Superior temporal gyrus (tissue), 1 donor: Measurements from ENCODE around the gene TUBA4A.
"Not testable (repeated sequence)": the region's sequence is repeated elsewhere in the genome, so short reads cannot be mapped to it uniquely, and the experiment has no call there.

Experiments
- DNase-seq: peaks from one replicate; pipeline ENCODE4 v3.0.0-alpha.2; 2016; ENCODE audit errors: extremely low spot score

Gene TUBA4A

DNA sequence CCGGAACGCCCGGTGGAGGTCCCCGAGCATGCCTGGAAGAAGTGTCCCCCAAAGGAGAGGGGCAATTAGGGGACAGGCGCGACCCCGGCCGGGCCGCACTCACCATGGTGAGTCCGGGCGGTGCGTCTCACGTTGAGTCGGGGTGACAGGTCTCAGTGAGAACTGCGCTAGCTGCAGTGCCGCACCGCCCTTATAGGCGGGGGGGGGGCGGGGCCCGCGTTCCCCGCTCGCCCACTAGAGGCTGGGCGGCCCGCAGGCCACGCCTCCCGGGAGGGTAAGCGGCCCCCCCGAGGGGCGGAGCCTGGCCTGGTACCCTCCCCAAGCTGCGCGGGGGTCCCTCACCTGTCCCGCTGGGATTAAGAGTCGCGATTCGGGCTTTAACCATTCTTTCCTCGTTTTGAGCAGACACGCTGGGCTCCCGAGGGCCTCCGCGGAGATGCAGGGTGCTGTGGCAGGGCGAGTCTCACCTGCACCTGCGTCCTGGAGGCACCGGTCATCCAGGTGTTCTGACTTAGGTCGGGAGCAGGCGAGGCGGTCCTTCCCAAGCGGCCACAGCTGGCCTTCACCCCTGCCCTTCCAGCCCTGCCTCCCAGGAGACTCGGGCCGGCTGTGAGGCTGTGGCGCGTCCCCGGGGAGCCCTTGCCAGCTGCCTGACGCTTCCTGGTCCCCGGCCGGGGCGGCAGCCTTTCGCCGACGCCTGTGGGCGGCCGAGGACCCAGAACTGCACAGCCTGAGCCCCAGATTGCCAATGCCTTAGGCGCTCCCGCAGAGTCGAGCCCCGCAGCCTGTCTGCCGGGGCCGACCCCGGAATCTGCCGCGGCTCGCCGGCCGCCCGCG is at the start of gene TUBA4A:
Gene TUBA4A (minus strand): TSS at position 166 of the 837 bp plus-strand sequence. CDS start 60 bp downstream, at position 106.
- peak; percentile 82 for DNase-seq

DNA sequence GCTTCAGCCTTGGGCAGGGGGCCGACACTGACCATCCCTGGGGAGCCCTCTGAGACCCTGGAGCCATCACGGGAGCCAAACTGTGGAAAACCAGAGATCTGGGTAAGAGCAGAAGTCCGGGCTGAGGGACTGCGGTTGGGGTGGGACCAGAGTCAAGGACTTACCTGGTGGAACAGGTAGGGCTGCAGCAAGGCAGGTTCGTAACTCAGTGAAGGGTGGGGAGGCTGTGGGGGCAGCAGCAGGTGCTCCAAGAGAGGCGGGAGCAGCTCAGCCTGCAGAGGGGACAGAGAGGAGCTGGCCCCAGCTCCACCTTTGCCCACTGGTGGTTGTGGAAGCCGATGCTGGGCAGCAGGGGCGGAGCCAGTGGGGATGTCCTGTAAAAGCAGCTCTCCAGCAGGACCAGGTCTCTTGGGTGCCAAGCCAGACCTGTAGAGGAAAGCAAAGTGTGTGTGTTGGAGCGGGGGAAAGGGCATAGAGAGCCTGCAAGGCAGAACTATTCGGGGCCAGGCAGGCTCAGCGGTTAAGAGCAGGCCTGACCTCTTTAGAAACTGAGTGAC is 48.8 kb upstream of the TUBA4A start:
- DNase-seq: no peak

DNA sequence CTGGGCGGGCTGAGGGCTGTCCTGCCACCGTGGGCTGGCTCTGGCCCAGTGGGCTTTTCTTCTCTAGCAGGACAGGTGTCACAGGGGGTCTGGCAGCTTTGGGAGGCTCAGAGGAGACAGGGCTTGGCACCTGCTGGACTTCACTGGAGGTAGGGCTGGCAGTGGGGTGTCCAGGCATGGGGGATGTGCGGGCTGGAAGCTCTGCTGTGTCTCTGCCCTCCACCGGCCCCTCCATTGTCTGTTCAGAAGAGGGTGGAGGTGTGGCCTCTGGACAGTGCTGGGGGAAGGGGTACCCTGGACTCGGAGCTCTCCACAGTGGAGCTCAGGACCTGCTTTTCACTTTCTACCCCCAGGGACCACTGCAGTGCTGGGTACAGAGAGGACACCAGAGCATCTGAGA is 46.3 kb upstream of the TUBA4A start:
- DNase-seq: no peak

DNA sequence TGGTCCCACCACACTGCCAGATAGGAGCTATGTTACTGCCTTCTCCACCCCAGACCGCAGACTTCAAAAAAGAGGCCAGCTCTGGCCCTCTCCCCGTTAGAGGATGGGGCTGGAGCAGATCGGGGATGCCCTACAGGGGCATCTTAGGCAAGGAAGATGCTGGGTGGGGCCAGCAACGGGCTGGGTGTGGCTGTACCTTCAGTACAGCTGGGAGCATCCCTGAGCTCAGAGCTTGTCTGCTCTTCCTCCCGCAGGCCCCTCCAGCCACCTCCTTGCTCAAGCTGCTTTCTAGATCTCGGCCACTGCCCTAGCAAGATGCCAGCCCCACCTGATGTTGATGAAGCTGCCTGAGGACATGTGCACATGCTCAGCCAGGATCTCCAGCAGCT is 45.6 kb upstream of the TUBA4A start:
- no peak for DNase-seq

DNA sequence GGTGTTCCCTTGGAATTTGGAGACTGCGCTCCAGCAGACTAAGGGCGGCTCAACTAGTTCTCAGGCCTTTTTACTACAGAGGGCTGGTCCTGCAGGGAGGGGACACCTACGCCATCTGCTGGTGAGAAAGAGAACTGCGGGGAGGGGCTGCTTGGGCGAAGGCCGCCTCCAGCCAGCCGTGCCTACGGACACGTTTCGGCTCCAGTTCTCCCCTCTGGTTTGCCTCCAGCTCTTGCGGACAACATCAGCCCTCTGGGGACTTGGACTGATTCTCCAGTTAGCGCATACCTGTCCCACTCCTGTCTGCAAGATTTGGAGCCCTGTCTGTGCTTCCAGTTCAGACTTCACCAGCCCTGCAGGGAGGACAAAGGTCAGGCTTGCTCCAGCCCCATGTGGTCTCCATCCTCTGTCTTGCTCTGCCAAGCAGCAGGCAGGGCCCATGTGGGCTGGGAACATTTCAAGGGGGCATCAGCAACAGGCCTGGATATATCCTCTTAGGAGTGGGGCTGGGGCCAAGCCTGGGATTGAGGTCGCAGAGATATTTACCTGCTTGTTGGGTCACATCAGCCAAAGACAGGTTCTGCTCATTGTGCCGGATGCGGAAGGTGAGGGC is 45.1 kb upstream of the TUBA4A start:
- peak; percentile 90 for DNase-seq

DNA sequence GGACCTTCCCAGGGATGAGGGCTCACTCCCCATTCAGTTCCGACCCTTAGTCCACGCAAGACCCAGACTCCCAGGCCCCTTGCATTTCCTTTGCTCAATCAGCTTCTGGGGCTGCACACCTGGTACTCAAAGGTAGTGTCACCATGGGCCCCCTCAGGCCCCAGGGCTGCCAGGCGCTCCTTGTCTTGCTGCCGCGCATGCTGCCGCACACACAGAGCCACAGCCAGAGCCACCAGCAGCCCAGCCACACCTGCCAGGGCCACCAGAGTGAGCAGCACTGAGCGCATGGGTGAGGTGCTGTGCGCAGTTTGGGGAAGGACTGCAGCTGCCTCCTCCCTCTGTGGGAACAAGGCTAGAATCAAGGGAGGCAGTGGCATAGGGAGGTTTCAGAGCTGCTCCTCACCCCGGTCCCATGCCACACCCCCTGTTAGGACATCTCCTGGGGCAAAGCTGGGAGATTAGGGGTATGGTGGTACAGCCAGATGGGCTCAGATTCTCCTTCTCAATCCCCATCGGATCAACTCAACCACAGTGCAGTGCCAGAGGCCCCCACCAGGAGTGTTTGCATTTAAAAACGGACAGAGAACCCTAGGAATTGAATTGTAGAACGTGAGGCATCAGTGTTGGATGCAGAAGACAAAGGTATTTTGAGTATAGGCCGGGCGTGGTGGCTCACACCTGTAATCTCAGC is 44.2 kb upstream of the TUBA4A start:
- DNase-seq: no peak

DNA sequence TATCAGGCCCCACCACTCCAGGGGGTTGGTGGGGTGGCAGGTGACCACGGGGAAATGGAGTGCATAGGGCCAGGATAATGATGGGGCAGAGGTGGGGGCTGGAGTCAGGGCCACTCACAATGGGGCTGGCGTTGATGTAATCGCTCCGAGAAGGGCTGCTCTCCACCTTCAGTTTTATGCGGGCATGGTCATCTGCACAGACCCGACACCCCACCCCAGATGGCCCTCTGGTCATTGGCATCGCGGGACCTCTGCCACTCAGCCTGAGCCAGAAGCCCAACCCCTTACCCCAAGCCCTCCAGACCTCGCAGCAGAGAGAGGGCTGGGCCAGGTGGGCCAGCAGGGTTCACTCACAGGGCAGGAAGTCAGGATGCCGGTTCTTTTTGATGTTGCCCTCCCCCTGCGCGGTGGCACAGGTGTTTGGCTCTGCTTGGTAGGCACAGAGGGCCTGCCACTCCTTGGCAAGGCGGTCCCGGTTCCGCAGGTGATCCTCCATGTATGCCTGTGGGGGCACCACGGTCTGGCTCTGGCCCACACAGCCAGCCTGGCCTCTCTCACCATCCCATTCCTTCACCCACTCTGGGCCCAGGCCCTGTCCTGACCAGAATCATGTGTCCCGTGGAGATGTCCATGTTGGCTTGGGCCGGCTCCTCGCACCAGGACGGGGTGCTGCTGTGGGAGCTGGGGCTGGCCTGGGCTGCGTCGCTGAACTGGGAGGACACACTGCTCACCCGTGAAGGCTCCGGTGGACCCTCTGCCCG is 43.1 kb upstream of the TUBA4A start:
- DNase-seq: no peak

DNA sequence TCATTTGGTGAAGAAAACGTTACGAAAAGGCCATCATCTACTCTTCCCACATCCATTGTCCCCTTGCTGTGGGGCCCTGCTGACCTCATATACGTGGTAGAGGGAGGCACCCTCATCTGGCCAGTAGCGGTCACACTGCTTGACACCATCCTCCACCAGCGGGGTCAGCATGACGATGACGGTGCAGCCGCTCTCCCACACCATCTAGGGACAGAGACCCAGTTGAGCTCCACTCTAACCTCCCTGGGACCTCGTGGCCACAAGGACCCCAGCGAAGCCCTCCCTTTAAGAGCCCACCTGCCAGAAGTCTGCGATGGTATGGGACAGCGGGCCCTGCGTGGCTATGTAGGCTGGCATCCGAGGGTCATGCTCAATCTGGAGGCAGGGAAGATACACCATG is 42.4 kb upstream of the TUBA4A start:
- no peak for DNase-seq

DNA sequence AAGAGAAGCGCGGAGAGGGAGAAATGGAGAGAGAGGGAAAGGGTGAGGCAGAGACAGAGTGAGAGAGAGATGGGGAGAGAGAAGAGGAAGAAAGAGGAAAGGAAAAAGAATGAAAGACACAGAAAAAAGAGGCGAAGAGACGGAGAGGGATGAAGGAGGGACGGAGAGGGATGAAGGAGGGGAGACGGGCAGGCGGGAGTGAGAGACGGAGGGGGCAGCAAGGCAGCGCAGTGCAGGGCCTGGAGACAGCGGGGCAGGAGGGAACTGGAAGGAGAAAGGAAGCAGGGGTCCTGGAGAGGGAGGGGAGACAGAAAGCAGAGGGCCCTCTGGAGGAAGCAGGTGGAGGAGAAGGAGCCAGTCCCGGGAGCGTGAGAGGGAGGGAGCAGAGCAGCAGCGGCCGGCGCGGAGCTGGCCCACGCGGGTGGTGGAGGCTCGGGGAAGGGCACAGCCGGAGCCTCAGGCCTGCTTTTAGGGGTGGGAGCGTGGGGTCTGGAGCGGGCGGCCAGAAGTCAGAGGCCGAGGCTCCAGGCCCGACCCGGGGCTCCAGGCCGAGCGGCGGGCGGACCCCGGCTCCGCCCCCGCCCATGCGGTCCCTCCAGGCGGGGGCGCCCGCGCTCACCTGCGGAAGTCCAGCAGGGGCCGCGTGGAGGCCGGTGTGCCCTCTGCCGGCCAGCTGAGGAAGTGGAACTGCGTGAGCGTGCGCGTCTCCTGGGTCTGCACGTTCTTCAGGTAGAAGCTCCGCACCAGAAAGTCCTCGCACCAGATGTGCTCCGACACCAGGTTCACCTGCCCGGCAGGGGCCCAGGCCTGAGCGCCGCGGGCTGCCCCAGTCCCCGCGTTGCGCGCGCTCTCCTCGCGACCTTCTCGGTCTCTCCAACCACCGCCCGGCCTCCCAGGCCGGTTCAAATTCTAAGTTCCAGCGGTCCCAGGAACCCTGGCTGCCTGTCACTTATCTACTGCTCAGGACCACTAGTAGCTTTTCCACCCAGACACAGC is 40.9 kb upstream of the TUBA4A start:
- DNase-seq: peak; percentile 86

DNA sequence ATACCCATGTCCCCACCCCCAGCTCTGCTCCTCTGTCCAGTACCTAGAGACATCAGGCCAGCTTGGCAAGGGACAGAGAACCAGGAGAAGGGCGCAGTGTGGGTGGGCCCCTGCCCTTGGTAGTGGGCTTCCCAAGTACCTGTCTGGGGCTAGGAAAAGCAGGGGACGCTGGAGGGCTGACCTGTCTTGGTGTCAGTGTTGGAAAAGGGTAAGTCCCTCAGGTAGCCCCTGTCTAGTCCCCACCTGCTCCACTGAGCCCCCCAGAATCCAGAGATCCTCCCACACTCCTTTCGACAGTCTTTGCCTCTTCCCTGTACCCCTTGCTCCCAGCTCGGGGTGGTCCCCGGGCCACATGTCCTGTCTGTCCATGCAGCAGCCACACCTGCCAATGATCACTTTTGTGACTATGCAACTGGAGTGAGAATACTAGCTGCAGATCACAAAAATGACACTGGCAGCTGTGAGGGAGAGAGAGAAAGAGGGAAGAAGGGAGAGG is 40.1 kb upstream of the TUBA4A start:
- no peak for DNase-seq

DNA sequence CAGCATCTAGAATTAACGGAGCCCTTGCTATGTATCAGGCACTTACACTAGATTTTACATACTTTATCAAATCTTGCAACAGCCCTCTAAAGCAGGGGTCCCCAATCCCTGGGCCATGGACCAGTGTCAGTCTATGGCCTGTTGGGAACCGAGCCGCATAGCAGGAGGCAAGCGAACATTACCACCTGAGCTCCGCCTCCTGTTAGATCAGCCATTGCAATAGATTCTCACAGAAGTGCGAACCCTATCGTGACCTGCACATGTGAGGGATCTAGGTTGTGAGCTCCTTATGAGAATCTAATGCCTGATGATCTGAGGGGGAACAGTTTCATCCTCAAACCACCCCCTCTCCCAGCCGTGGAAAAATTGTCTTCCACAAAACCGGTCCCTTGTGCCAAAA is 38.9 kb upstream of the TUBA4A start:
- DNase-seq: no peak

DNA sequence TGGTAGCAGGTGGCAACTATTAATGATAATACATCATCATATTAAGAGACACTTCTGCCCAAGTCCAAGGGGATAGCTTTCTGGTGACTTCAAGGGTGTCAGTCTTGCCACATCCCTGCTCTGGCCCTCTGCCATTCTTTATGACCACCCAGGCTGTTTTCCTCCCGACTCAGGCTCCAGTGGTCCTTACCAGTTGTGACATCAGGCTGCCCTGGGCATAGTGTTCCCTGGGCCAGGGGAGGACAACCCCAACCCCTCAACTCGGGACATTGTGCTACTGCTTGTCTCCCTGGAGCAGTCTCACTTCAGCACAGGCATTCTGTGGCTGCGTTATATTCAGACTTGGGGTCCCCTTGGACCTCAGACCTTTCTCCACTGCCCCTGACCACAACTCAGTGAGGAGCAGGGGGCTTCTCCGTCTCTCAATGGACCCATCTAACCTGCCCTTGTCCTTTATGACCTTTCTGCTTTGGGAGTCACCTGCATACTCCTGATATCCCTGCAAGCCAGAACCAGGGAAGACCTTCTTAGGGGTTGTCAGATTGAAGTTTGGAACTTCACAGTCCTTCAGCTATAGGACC is 38.3 kb upstream of the TUBA4A start:
- DNase-seq: no peak

DNA sequence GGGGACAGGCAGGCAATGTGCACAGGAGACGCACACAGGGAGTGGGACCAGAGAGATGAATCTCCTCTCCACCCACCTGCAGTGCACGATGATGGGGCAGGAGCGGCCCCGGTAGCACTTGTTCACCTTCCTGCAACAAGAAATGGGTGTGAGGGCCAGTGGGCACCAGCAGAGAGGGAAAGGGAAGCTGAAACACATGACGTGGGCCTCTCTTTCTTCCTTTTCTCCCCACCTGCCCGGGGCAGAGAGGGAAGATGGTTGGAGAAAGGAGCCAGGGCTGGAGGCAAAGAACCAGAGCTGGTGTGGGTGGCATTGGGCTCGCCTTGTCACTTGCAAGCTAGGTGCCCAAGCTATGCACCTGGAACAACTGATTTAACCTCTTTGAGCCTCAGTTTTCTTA is 37.7 kb upstream of the TUBA4A start:
- no peak for DNase-seq

DNA sequence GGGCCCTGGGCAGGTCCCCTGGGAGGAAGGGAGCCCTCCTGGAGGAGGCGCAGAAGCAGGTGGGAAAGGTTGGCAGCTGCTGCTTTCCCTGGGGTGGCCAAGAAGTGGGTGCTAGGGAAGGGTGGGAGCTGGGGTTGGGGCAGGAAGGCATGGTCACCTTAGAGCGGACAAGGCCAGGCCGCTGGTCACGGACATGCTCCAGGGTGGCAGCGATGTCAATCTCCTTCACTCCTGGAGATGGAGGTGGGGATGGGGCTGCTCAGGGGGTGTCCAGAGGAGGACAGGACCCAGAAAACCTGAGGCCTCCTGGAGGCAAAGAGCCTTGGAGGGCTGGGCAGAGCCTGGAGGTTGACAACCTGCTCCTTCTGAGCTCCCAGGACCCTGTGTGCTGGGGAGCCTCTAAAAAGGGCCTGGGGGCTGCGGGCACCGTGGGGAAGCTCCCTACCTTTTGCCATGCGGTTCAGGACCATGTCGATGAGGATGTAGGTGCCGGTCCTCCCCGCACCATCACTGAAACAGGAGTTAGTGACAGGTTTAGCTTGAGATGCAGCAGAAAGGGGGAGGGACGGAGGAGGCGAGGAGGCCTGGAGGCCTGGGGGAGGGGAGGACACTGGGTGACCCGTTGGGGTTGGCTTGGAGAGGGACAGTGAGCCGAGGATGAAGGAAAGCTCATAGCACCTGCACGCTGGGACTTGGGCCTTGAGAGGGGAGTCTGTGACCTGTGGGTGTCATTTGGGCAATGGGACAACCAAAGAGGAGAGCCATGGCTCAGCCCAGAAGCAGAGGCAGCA is 36.9 kb upstream of the TUBA4A start:
- DNase-seq: no peak

DNA sequence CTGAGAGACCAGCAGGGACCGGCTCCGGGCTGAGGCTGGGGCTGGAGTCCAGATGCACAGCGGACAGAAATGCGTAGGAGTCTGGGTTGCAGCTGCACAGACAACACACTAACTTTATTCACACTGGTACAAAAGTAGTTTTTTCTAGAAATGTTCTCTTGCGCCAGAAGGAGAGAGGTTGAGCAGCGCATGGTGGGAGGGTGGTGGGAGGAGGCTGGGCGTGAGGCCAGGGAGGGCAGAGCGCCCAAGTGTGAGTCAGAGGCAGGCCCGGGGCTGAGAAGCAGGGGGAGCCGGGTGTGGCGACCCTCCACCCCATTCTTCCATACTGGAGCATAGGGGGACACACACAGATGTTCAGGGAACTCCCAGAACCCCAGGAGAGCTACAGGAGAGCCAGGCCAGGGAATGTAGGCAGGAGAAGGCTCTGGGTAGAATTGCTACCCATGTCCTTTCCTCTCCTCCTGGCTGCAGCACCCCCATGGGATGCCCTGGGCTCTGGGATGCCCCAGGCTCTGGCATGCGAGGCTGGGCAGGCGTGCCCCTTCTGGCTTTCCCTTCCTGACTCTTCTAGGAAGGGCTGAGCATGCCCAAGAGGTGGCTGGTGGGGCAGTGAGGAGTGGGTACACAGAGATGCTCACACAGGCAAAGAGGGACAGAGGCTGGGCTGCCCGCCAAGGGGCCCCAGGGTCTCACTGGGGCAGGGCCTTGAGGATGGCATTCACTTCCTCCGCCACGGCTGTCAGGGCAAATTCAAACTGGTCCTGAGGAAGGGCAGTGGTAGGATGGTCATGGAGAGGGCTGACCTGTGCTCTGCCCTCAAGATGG is 36.0 kb upstream of the TUBA4A start:
- peak; percentile 95 for DNase-seq

DNA sequence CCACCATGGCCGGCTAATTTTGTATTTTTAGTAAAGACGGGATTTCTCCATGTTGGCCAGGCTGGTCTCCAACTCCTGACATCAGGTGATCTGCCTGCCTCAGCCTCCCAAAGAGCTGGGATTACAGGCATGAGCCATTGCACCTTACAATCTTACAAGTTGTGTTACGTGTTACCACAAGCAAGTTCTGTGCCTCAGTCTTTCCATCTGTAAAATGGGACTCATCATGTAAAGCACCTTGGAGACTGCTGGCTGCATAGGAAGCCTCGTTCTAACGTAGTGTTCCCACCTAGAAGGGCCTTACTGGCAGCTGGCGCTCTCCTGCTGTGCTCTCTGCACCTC is 35.4 kb upstream of the TUBA4A start:
- no peak for DNase-seq

DNA sequence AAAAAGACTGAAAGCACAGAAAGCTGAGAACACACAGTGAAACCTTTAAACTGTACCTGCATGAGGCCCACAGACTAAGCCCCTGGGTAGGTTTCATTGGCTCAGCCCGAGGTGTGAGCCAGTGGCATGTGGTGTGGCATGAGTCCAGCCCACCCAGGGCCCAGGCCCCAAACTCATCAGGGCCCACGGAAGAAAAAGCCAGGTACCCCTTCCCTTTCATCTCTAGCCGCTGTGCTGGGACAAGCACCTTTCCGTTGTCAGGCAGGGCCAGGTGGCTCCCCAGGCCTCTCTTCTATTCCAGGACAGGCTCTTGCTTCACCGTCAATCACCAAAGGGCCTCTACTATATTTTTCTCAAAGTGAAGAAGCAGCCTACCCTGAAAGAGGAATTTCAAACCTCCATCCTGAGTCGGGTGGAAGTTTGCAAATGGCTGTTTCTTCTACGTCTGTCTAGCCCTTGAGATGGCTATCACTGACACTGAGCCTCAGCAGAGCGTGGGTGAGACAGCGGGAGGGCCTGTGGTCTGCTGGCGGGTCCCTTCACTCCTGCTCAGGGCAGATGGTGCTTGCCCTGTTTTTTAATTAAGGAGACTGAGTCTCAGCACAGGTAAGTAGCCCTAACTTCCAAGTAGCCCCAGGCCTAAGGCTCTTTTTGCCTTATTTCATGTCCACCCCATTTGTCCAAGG is 34.0 kb upstream of the TUBA4A start:
- no peak for DNase-seq

DNA sequence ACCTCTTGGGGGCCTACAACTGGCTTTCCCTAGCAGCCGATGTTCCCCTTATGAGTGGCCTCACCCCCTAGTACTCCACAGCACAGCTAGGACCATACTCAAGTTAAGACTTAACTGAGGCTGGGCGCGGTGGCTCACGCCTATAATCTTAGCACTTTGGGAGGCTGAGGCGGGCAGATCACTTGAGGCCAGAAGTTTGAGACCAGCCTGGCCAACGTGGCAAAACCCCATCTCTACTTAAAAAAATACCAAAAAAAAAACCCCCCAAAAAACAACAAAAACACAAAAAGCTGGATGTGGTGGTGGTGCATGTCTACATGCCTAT is 33.4 kb upstream of the TUBA4A start:
- DNase-seq: not testable (repeated sequence)
